ENCODE measurements around the gene EBF3.
A peak's percentile ranks its signal among the peaks of the same experiment; 100 is the strongest.

EBF3 gene

GRCh38 chr10:129963641-129964501 is at the start of gene EBF3:
Gene EBF3 (minus strand): TSS chr10:129964274. CDS start chr10:129963768, 506 bp downstream.
- DNase-seq: peak; percentile 86

- DNase-seq: no peak
These were observed 49.5 kb upstream of the EBF3 start for GRCh38 chr10:130013335-130014262.

- no peak for DNase-seq
These were observed 48.1 kb upstream of the EBF3 start for GRCh38 chr10:130012129-130012528.

GRCh38 chr10:130010653-130011052 is 46.6 kb upstream of the EBF3 start:
- DNase-seq: no peak

GRCh38 chr10:130009228-130009627 is 45.2 kb upstream of the EBF3 start:
- no peak for DNase-seq

GRCh38 chr10:130003787-130004613 is 39.9 kb upstream of the EBF3 start:
- DNase-seq: no peak

- DNase-seq: no peak
These were observed 39.1 kb upstream of the EBF3 start for GRCh38 chr10:130003166-130003565.

GRCh38 chr10:130002606-130003005 is 38.5 kb upstream of the EBF3 start:
- no peak for DNase-seq

- no peak for DNase-seq
These were observed 36.8 kb upstream of the EBF3 start for GRCh38 chr10:130000918-130001317.

- DNase-seq: no peak
These were observed 35.1 kb upstream of the EBF3 start for GRCh38 chr10:129999140-129999539.

- DNase-seq: no peak
These were observed 29.5 kb upstream of the EBF3 start for GRCh38 chr10:129993621-129994020.

- DNase-seq: no peak
These were observed 28.3 kb upstream of the EBF3 start for GRCh38 chr10:129992356-129992755.

GRCh38 chr10:129982825-129983224 is 18.8 kb upstream of the EBF3 start:
- no peak for DNase-seq

GRCh38 chr10:129978980-129979379 is 14.9 kb upstream of the EBF3 start:
- DNase-seq: no peak

GRCh38 chr10:129978322-129978721 is 14.2 kb upstream of the EBF3 start:
- no peak for DNase-seq

GRCh38 chr10:129977794-129978193 is 13.7 kb upstream of the EBF3 start:
- no peak for DNase-seq

- no peak for DNase-seq
These were observed 9.6 kb upstream of the EBF3 start for GRCh38 chr10:129973674-129974059.

- no peak for DNase-seq
These were observed 9.0 kb upstream of the EBF3 start for GRCh38 chr10:129972966-129973673.

- no peak for DNase-seq
These were observed 8.3 kb upstream of the EBF3 start for GRCh38 chr10:129972145-129972965.

GRCh38 chr10:129971381-129972144 is 7.5 kb upstream of the EBF3 start:
- DNase-seq: peak; percentile 72
